ENCODE measurements around the gene MEI4.
"Not testable (repeated sequence)": the region's sequence is repeated elsewhere in the genome, so short reads cannot be mapped to it uniquely, and the experiment has no call there.

The MEI4 gene

DNA sequence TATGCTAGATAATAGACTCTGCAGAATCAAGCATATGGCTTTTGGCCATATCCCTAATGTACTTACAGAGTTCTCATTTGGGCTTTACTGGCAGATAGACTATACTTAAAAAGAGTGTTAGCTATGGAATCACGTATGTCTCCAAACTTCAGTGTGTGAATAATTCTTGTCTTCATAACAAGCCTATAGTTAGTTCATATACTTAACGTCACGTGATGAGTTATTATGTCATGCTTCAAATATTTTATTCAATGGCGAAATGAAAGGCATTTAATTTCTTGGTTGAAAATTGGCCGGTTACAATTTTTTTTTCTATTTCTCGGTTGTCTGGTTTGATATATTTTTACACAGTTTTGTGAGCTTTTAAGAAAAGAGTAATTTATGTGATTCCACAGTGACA lies 62.7 kb downstream of the MEI4 start:
- TF ChIP-seq, protein P1, sequence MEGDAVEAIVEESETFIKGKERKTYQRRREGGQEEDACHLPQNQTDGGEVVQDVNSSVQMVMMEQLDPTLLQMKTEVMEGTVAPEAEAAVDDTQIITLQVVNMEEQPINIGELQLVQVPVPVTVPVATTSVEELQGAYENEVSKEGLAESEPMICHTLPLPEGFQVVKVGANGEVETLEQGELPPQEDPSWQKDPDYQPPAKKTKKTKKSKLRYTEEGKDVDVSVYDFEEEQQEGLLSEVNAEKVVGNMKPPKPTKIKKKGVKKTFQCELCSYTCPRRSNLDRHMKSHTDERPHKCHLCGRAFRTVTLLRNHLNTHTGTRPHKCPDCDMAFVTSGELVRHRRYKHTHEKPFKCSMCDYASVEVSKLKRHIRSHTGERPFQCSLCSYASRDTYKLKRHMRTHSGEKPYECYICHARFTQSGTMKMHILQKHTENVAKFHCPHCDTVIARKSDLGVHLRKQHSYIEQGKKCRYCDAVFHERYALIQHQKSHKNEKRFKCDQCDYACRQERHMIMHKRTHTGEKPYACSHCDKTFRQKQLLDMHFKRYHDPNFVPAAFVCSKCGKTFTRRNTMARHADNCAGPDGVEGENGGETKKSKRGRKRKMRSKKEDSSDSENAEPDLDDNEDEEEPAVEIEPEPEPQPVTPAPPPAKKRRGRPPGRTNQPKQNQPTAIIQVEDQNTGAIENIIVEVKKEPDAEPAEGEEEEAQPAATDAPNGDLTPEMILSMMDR (conservative IDR thresholded peaks at IDR 0.05; ENCODE audit: control insufficient read depth, insufficient read depth, low read depth, low read length): no peak
- no peak overlapping the region for H3K4me3 ChIP-seq (ENCODE audit: control insufficient read depth, low read depth, low read length)
- DNase-seq (ENCODE audit: low read depth): no peak

DNA sequence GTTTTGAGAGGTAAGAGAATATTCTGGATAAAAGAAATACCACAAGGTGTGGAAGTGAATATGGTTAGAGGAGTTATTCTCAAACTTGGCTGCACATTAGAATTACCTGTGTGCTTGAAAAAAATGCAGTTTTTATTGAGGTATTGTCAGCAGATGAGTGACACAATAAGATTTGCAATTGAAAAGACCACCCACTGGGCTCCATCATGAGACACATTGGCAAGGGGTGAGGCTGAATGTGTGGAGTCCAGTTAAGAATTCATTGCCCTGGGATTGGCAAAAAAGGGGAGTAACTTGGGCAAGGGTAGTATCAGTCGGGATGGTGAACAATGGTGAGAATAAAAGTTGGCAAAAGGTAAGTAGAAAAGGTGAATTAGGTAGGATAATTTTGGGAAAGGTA lies 63.5 kb downstream of the MEI4 start:
- TF ChIP-seq, protein P1 (conservative IDR thresholded peaks at IDR 0.05; ENCODE audit: control insufficient read depth, insufficient read depth, low read depth, low read length): no peak
- DNase-seq (ENCODE audit: low read depth): no peak
- no peak overlapping the region for H3K4me3 ChIP-seq (ENCODE audit: control insufficient read depth, low read depth, low read length)

DNA sequence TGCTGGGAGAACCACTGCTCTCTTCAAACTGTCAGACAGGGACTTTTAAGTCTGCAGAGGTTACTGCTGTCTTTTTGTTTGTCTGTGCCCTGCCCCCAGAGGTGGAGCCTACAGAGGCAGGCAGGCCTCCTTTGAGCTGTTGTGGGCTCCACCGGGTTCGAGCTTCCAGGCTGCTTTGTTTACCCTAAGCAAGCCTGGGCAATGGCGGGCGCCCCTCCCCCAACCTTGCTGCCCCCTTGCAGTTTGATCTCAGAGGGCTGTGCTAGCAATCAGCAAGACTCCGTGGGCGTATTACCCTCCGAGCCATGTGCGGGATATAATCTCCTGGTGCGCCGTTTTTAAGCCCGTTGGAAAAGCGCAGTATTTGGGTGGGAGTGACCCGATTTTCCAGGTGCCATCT lies 83.2 kb downstream of the MEI4 start:
- not testable (repeated sequence) for DNase-seq (ENCODE audit: low read depth); H3K4me3 ChIP-seq (ENCODE audit: control insufficient read depth, low read depth, low read length)

DNA sequence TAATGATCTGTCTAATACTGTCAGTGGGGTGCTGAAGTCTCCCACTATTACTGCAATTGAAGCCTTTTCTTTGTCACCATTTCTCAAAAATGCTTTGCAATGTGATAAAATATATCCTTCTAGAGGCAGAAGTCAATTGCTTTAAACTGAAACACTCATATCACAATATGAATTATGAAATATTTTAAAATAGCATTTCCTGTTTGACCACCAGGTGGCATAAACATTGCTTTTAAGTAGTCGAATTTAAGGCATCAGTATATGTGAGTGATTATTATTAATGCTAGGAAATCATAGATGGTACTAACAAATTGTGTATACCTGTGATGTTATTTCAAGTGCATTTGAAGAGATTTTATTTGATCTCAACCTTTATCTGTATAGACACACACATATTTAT lies 87.5 kb downstream of the MEI4 start:
- TF ChIP-seq, protein P1 (conservative IDR thresholded peaks at IDR 0.05; ENCODE audit: control insufficient read depth, insufficient read depth, low read depth, low read length): peak; percentile 42
- DNase-seq (ENCODE audit: low read depth): peak; percentile 16
- H3K4me3 ChIP-seq (ENCODE audit: control insufficient read depth, low read depth, low read length): no peak overlapping the region

DNA sequence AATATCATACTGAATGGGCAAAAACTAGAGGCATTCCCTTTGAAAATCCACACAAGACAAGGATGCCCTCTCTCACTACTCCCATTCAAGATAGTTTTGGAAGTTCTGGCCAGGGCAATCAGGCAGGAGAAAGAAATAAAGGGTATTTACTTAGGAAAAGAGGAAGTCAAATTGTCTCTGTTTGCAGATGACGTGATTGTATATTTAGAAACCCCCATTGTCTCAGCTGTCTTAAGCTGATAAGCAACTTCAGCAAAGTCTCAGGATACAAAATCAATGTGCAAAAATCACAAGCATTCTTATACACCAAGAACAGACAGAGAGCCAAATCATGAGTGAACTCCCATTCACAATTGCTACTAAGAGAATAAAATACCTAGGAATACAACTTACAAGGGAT lies 99.3 kb downstream of the MEI4 start:
- not testable (repeated sequence) for H3K4me3 ChIP-seq (ENCODE audit: control insufficient read depth, low read depth, low read length); DNase-seq (ENCODE audit: low read depth)

DNA sequence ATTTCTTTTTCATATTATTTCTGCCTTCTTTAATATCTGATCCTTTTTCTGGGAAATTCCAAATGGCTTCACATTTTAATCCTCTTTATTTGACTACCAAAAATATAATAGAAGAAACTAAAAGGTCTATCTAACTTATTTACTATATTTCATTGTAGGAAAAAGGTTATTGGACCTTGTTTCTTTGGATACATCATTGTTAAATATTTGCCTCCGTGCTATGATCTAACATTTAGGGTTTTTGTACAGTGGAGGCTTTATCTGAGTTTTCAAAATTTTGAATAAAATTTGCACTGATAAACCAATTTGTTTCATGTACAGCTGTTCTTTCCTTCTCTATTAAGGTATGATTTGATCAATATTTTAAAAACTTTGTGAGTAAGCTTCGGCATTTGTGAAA lies 109.5 kb downstream of the MEI4 start:
- TF ChIP-seq, protein P1 (conservative IDR thresholded peaks at IDR 0.05; ENCODE audit: control insufficient read depth, insufficient read depth, low read depth, low read length): no peak
- DNase-seq (ENCODE audit: low read depth): no peak
- no peak overlapping the region for H3K4me3 ChIP-seq (ENCODE audit: control insufficient read depth, low read depth, low read length)

DNA sequence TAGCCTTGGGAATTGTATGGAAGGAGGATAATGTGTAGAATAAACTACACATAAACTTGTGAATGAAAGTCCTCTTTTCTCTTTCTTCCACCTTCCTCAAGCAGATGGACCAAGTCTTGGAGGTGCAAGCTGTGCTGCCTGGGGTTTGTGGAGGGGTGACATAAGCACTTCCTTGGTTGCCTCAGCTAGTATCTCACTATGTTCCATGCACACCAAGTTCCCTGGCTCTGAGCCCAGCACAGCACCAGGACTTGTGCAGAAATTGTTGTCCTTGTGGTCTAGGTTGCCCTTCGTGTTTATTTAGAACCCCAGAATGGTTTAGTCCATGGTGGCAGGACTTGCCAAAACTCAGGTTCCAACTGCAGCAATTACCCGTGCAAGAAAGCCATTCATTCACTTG lies 110.3 kb downstream of the MEI4 start:
- no peak overlapping the region for H3K4me3 ChIP-seq (ENCODE audit: control insufficient read depth, low read depth, low read length)
- DNase-seq (ENCODE audit: low read depth): no peak
- TF ChIP-seq, protein P1 (conservative IDR thresholded peaks at IDR 0.05; ENCODE audit: control insufficient read depth, insufficient read depth, low read depth, low read length): no peak

DNA sequence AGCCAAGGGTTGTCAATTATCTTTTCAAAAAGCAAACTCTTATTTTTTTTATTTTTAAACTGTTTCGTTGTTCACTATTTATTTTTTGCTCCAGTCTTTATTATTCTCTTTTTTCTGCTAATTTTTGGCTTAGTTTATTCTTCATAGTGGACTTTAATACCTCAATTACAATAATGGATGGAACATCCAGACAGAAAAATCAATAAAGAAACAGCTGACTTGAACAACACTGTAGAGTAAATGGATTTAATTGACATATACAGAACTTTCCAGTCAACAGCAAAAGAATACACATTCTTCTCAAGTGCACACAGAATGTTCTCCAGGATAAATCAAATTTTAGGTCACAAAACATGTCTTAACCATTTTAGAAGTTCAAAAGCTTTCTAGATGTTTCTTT lies 111.5 kb downstream of the MEI4 start:
- DNase-seq (ENCODE audit: low read depth): no peak
- no peak overlapping the region for H3K4me3 ChIP-seq (ENCODE audit: control insufficient read depth, low read depth, low read length)
- TF ChIP-seq, protein P1 (conservative IDR thresholded peaks at IDR 0.05; ENCODE audit: control insufficient read depth, insufficient read depth, low read depth, low read length): no peak
